GM19351 (cell line): ENCODE measurements around the gene KDM5C.

Experiments
- ATAC-seq: cut with Tn5 transposase; IDR thresholded peaks from one replicate; pipeline ENCODE4 v1.9.1; 2021; ENCODE audit warnings: mild to moderate bottlenecking, moderate library complexity; ENCODE audit not compliant: unreplicated experiment

Gene KDM5C

GRCh38 chrX:53224860-53225797, at the start of gene KDM5C:
TSS of gene KDM5C (minus strand) at chrX:53225207. CDS start at chrX:53224889, 318 bp downstream.
- ATAC-seq = peak; percentile 82

GRCh38 chrX:53272808-53273337, 47.9 kb upstream of the KDM5C start:
- no peak for ATAC-seq

- no peak for ATAC-seq
Observed at GRCh38 chrX:53269536-53270107, 44.6 kb upstream of the KDM5C start.

GRCh38 chrX:53268173-53268572, 43.2 kb upstream of the KDM5C start:
- ATAC-seq = no peak

- no peak for ATAC-seq
Observed at GRCh38 chrX:53266914-53267313, 41.9 kb upstream of the KDM5C start.

DNA sequence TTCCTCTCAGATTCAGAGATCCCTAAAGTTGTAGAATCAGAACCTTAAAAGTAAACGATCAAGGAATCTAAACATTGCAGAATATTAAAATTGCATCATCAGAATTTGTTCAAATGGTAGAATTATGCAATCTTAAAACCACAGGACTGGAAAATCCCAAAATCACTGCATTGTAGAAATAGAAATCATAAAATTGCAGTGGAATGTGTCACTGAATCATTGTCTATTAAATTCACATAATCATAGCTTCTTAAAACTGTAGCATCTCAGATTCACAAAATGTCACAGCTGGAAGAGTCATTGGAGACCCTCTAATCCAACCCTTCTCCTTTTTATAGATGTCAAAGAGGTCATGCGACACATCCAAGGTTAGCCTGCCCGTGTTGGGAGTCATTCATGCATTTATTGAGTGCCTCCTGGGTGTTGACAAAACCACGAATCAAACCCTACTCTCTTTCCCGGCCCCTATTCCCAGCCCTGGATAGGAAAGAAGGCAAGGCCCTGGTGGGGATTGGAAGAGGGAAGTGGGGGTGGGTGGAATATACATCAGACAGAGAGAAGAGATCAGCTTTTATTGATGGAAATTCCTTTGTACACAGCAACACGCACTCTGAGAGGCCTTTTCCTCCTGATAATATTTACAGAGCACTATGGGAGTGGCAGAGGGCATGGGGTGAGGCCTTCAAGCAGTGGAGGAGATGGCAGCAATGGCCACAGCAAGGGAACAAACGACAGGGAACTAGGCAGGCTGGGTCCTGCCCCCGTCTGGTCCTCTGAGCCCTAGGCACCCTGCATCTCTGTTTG, 41.0 kb upstream of the KDM5C start:
- ATAC-seq = no peak

- ATAC-seq = no peak
Observed at GRCh38 chrX:53263597-53264094, 38.6 kb upstream of the KDM5C start.

GRCh38 chrX:53262918-53263394, 37.9 kb upstream of the KDM5C start:
- no peak for ATAC-seq

- no peak for ATAC-seq
Observed at GRCh38 chrX:53262189-53262917, 37.3 kb upstream of the KDM5C start.

- no peak for ATAC-seq
Observed at GRCh38 chrX:53261355-53261972, 36.5 kb upstream of the KDM5C start.

DNA sequence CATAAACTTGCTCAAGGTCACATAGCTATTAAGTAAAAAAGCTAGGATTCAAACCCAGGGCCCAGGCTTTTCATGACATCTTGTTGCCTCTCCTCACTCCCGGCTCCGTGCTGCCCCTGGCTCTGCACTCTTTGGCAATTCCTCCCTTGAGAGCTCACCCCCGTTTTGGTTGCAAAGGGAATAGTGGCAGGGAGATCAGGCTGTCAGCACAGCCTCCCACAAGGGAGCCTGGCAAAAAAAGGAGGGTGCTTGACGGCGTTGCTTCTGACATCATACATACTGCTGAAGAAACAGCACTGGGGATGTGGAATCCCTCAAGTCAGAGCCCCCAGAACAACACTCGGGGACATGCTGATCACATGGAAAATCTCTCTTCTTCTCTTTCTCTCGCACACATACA, 35.8 kb upstream of the KDM5C start:
- no peak for ATAC-seq

GRCh38 chrX:53257670-53258423, 32.8 kb upstream of the KDM5C start:
- ATAC-seq = no peak

DNA sequence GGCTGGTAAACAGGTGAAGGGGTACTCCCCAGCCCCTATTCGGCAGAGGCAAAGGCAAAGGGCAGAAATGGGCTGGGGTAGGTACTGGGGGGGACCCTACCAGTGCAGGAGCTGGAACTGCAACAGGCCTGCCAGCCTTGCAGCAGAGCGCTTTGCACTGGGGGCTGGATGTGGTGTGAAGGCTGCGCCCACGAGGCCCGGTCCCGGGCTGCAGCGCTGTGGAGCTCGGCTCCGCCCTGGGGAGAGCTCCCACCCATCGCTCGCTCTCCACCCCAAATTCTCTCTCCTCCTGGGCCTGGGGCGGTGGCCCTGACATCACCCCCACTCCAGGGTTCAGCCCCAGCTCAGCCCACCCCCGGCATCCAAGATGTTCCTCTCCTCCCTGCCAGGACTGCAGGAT, 32.2 kb upstream of the KDM5C start:
- ATAC-seq = no peak

DNA sequence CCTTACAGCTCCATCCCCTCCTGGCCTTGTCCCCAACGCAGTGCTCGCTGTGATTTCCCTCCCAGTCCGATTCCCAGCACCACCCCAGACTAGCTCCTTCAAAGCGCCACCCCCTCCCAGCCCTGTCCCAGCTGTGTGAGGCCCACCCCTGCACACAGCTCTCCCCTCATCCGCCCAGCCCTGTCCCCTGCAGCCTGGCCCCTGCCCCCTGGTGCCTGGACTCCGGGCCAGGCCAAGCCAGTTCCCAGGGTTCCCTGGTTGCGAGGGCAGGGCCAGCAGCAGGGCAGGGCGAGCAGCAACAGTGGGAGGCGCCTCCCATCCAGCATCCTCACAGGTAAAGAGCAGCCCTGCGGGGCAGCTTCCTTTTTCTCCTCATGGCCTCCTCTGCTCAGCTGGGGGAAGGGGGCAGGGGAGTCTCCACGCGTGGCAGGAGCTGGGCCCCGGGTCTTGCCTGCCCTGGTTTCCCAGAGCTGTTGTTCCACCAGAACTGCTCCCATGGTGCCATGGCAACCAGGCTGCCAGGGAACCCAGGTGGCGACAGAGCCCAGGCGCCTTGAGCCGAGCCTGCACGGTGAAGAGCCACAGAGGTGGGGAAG, 31.5 kb upstream of the KDM5C start:
- ATAC-seq = no peak

DNA sequence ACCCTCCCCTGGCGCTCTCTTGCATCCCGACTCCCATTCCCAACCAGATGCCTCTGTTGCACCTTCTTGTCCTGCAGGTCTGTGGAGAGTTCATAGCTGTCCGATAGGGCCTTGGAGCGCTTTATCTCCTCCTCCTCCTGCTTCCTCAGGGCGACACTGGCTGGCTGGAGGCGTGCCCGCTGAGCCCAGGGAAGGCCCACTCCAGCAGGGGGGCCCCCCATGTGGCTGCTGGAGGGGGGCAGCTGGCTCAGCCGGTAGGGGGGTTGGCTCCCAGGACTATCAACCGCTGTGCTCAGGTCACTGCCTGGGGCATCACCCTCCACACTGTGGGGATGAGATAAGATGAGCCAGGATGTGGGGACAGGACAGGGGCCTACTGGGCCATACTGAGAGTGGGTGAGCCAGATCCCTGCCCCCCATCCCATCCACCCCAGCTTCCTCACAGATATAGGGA, 30.8 kb upstream of the KDM5C start:
- no peak for ATAC-seq

DNA sequence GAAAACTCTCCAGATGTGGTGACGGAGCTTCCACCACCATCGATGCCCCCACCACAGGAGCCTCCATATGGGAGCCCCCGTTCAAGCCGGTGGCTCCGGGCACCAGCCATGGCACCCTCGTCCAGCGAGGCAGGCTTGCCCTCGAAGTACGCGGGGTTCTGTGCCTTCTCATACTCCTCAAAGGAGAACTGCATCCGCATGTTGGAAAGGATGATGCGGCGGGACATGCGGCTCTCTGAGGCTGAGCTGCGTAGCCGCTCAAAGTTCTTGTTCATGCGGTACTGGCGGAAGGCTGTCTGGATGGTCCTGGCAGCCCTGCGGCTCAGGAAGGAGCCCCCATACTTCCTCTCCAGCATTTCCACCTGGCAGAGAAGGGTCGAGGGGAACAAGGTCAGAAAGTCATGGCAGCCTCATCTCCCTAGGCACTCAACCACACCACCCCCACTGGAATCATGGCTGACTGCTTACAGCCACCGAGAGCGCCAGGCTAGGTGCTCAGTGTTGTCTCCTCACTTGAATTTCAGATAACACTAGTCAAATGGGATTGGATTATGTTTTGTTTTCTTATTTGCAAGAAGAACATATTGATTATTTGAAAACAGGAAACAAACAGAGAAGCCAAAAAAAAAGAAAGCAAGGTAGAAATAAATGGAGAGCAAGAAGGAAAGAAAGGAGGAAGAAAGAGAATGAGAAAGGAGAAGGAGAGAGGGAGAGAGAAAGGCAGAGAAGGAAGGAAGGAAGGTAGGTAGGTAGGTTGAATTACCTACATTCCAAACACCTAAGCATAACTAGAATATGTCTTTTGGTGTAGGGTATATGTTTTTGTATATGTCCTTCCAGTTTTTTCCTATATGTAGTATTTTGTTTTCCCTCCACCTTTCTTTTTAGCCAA, 29.8 kb upstream of the KDM5C start:
- ATAC-seq = no peak

GRCh38 chrX:53253293-53254020, 28.4 kb upstream of the KDM5C start:
- ATAC-seq = no peak
